Astrocyte (in vitro differentiated cells and primary cell): Measurements from ENCODE around the gene ADGRL1. TPM values are rescaled to one million over a fixed set of nuclear protein-coding genes. Genes with fewer than 3 reads are reported as not detected.

Experiments
- DNase-seq: peaks from one replicate; pipeline ENCODE4 v3.0.0-alpha.2; 2010; ENCODE audit warnings: low read depth
- FAIRE-seq: peaks from 2 replicates; lab custom pipeline; 2011; peaks lifted over from hg19 to GRCh38; lab: Jason Lieb, UNC
- H2AFZ ChIP-seq: 2 replicates; pipeline ENCODE4 v1.6.0; 2012; ENCODE audit warnings: low read depth, low read length, inconsistent platforms
- H3K27ac ChIP-seq: 2 replicates; pipeline ENCODE4 v1.5.1; 2011; ENCODE audit warnings: low read depth, low read length, inconsistent platforms
- H3K27me3 ChIP-seq: 2 replicates; pipeline ENCODE4 v1.6.0; 2011; ENCODE audit warnings: low read length, inconsistent platforms; ENCODE audit not compliant: insufficient read depth
- H3K36me3 ChIP-seq: 2 replicates; pipeline ENCODE4 v1.5.1; 2011; ENCODE audit warnings: low read length, inconsistent platforms; ENCODE audit not compliant: insufficient read depth
- H3K4me1 ChIP-seq: 2 replicates; pipeline ENCODE4 v1.5.1; 2011; ENCODE audit warnings: low read length, inconsistent platforms; ENCODE audit not compliant: insufficient read depth
- H3K4me2 ChIP-seq: 2 replicates; pipeline ENCODE4 v1.6.0; 2012; ENCODE audit warnings: low read length, inconsistent platforms
- H3K4me3 ChIP-seq: 2 replicates; pipeline ENCODE4 v1.5.1; 2011; ENCODE audit warnings: low read depth, mild to moderate bottlenecking, low read length, inconsistent platforms; ENCODE audit not compliant: insufficient read depth
- H3K79me2 ChIP-seq: 2 replicates; pipeline ENCODE4 v1.6.0; 2012; ENCODE audit warnings: mild to moderate bottlenecking, low read length, inconsistent platforms; ENCODE audit not compliant: insufficient read depth
- H3K9ac ChIP-seq: 2 replicates; pipeline ENCODE4 v1.6.0; 2012; ENCODE audit warnings: mild to moderate bottlenecking, low read length, inconsistent platforms
- H3K9me3 ChIP-seq: 2 replicates; pipeline ENCODE4 v1.5.1; 2012; ENCODE audit warnings: low read depth, mild to moderate bottlenecking, low read length, inconsistent platforms; ENCODE audit not compliant: insufficient read depth
- H4K20me1 ChIP-seq: 2 replicates; pipeline ENCODE4 v1.6.0; 2012; ENCODE audit warnings: low read length, inconsistent platforms; ENCODE audit not compliant: insufficient read depth
- H3K27ac Mint-ChIP-seq: one replicate; pipeline ENCODE4 v1.8.0; 2021; ENCODE audit warnings: mild to moderate bottlenecking, mixed read lengths; ENCODE audit not compliant: unreplicated experiment
- H3K27me3 Mint-ChIP-seq: one replicate; pipeline ENCODE4 v1.8.0; 2021; ENCODE audit warnings: low read depth, mixed read lengths; ENCODE audit not compliant: unreplicated experiment
- H3K36me3 Mint-ChIP-seq: one replicate; pipeline ENCODE4 v1.8.0; 2021; ENCODE audit warnings: low read depth, mixed read lengths; ENCODE audit not compliant: unreplicated experiment
- H3K4me1 Mint-ChIP-seq: one replicate; pipeline ENCODE4 v1.8.0; 2021; ENCODE audit warnings: low read depth, mixed read lengths; ENCODE audit not compliant: unreplicated experiment
- H3K4me3 Mint-ChIP-seq: one replicate; pipeline ENCODE4 v1.8.0; 2021; ENCODE audit warnings: mild to moderate bottlenecking, moderate library complexity, mixed read lengths; ENCODE audit not compliant: unreplicated experiment
- H3K9me3 Mint-ChIP-seq: one replicate; pipeline ENCODE4 v1.8.0; 2021; ENCODE audit warnings: mild to moderate bottlenecking, mixed read lengths; ENCODE audit not compliant: unreplicated experiment
- EZH2 ChIP-seq: IDR thresholded peaks from 2 replicates; pipeline ENCODE4 v1.6.1; 2012; ENCODE audit warnings: mild to moderate bottlenecking, low read length, inconsistent platforms; ENCODE audit not compliant: insufficient read depth
- total RNA-seq: library from RNA; stranded (reverse); gene quantifications from 2 replicates; pipeline ENCODE4 v1.2.1, GENCODE V29; 2021
- TF ChIP-seq, protein P1 (sequence below): IDR thresholded peaks from 2 replicates; pipeline ENCODE4 v1.5.1; 2011; ENCODE audit warnings: low read depth, mild to moderate bottlenecking, inconsistent platforms, low read length, moderate library complexity; ENCODE audit not compliant: insufficient read depth

ADGRL1 gene
- total RNA-seq, 1 donor from 2014 or later = 40.9 TPM

DNA sequence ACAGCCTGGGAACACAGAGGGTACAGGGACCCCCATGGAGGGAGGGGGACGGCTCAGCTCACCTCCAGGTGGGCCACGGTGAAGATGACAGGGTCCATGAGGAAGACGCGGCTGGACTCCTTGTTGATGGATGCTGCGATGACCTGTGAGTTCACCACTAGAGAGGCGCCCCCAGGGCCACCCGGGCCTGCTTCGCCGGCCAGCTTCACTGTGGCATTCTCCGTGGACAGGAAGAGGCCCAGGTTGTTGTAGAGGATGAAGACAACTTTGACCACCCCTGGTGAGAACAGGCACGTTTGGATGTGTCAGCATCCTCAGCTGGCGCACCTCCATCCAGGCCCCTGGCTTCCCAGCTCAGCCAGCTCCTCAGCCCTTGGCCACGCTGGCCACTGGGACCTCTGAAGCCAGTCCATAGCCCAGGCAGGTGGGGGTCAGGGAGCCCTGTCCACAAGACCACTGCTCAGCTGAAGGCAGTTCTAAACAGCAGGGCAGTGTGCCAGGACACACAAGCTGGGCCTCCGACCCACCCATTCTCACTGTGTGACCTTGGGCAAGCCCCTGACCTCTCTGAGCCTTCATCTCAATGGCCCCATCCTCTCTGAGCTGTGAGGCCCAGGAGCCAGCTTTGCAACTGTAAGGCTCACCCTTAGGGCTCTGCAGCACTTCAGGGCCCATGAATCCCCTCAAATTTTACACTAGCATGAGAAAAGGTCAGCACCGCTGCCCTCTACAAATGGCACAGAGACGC lies 47.5 kb downstream of the ADGRL1 start:
- Histone ChIP-seq H3K27me3 (no peaks in the 10 kb centered on the region), H4K20me1 (no peaks in the 10 kb centered on the region), H3K36me3 (no peaks in the 10 kb centered on the region), H3K4me2 (no peak overlapping the region), H3K9me3 (no peaks in the 10 kb centered on the region), H2AFZ (no peak overlapping the region), H3K4me1 (no peaks in the 10 kb centered on the region), H3K79me2 (no peaks in the 10 kb centered on the region), H3K9ac (no peak overlapping the region), H3K27ac (no peak overlapping the region), H3K4me3 (no peak overlapping the region)
- TF ChIP-seq, protein P1, sequence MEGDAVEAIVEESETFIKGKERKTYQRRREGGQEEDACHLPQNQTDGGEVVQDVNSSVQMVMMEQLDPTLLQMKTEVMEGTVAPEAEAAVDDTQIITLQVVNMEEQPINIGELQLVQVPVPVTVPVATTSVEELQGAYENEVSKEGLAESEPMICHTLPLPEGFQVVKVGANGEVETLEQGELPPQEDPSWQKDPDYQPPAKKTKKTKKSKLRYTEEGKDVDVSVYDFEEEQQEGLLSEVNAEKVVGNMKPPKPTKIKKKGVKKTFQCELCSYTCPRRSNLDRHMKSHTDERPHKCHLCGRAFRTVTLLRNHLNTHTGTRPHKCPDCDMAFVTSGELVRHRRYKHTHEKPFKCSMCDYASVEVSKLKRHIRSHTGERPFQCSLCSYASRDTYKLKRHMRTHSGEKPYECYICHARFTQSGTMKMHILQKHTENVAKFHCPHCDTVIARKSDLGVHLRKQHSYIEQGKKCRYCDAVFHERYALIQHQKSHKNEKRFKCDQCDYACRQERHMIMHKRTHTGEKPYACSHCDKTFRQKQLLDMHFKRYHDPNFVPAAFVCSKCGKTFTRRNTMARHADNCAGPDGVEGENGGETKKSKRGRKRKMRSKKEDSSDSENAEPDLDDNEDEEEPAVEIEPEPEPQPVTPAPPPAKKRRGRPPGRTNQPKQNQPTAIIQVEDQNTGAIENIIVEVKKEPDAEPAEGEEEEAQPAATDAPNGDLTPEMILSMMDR = no peak
- no peak for TF ChIP-seq EZH2
- Mint-ChIP-seq H3K4me3 (no peak overlapping the region), H3K9me3 (no peaks in the 10 kb centered on the region), H3K27ac (no peak overlapping the region), H3K36me3 (peaks cover 15% of the 10 kb centered on the region), H3K4me1 (no peaks in the 10 kb centered on the region), H3K27me3 (no peaks in the 10 kb centered on the region)
- FAIRE-seq (no peak), DNase-seq (no peak)

DNA sequence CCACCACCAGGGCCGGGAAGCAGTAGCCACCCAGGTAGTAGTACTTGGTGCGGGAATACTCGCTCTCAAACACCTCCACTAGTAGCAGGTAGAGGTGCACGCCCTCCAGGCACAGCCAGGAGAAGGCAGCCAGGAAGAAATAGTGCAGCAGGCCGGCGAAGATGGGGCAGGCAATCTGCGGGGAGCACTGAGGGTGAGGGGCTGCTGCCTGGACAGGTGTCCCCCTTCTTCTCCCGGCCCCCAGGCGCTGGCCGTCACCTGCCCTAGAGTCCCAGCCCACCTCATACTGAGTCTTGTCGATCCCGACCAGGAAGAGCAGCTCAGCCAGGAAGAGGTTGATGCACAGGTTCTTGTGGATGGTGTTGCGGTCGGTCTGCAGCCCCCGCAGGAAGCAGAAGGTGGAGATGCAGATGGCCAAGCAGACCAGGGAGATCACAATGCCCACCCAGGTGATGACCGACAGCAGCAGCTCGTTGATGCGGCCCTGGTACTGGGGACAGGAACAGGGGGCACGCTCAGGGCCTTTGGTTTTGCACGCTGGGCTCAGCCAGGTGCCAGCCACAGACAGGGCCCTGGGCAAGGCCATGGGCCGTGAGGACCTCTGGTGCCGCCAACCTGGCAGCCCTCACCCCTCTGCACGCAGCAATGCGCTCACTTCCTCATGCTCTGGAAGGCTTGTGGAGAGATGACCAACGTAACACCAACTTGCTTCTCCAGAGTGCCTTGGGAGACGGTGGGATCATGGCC lies 48.8 kb downstream of the ADGRL1 start:
- H3K79me2 ChIP-seq = no peaks in the 10 kb centered on the region
- Mint-ChIP-seq H3K4me3 (peak overlapping the region; percentile 45), H3K27me3 (no peaks in the 10 kb centered on the region), H3K4me1 (no peaks in the 10 kb centered on the region), H3K36me3 (peaks cover 13% of the 10 kb centered on the region), H3K27ac (no peak overlapping the region), H3K9me3 (no peaks in the 10 kb centered on the region)
- TF ChIP-seq EZH2 = no peak
- TF ChIP-seq, protein P1 = no peak
- H3K27ac ChIP-seq = no peak overlapping the region
- H3K9me3 ChIP-seq = no peaks in the 10 kb centered on the region
- no peak for FAIRE-seq
- no peak overlapping the region for H3K9ac ChIP-seq
- H3K4me1 ChIP-seq = no peaks in the 10 kb centered on the region
- H4K20me1 ChIP-seq = peaks cover 1% of the 10 kb centered on the region
- DNase-seq = no peak
- H3K4me2 ChIP-seq = no peak overlapping the region
- no peak overlapping the region for H2AFZ ChIP-seq
- H3K36me3 ChIP-seq = no peaks in the 10 kb centered on the region
- no peaks in the 10 kb centered on the region for H3K27me3 ChIP-seq
- no peak overlapping the region for H3K4me3 ChIP-seq
